HepG2 (cell line): ENCODE data around the gene CDR2L. TPM values are rescaled to one million over a fixed set of nuclear protein-coding genes. Genes with fewer than 3 reads are reported as not detected.

Experiments
- FOXA3 ChIP-seq: IDR thresholded peaks from 2 replicates; pipeline ENCODE4 v1.6.1; 2016; ENCODE audit warnings: missing genetic modification reagents, missing compliant biosample characterization
- GATAD2A ChIP-seq: IDR thresholded peaks from 2 replicates; pipeline ENCODE4 v1.6.1; 2016
- HCFC1 ChIP-seq: fragments of 150-350 bp; IDR thresholded peaks from 2 replicates; pipeline ENCODE4 v1.6.1; 2014; ENCODE audit warnings: low read depth, low read length
- KLF6 ChIP-seq: IDR thresholded peaks from 2 replicates; pipeline ENCODE4 v1.8.0; 2016; ENCODE audit warnings: missing biosample characterization, missing genetic modification reagents
- RELA ChIP-seq: sonication (generic); formaldehyde crosslinking; IDR thresholded peaks from 2 replicates; pipeline ENCODE4 v1.4.0; 2020; ENCODE audit warnings: missing genetic modification reagents
- SKI ChIP-seq: fragments of 450-650 bp; IDR thresholded peaks from one replicate; pipeline ENCODE4 v1.6.1; 2018; ENCODE audit warnings: mild to moderate bottlenecking; ENCODE audit not compliant: partially characterized antibody
- SMAD1 ChIP-seq: sonication (generic); formaldehyde crosslinking; IDR thresholded peaks from 2 replicates; pipeline ENCODE4 v1.4.0; 2020; ENCODE audit warnings: missing genetic modification reagents, low read depth, mild to moderate bottlenecking, borderline replicate concordance
- SNAPC5 ChIP-seq: sonication (generic); formaldehyde crosslinking; IDR thresholded peaks from 2 replicates; pipeline ENCODE4 v1.8.1; 2023; ENCODE audit warnings: mild to moderate bottlenecking, missing genetic modification reagents, borderline replicate concordance
- ZBTB43 ChIP-seq: sonication (generic); formaldehyde crosslinking; conservative IDR thresholded peaks from 2 replicates; pipeline ENCODE4 v1.4.0; 2020; ENCODE audit warnings: missing genetic modification reagents
- ZMYM4 ChIP-seq: sonication (generic); formaldehyde crosslinking; IDR thresholded peaks from 2 replicates; pipeline ENCODE4 v1.8.1; 2023; ENCODE audit warnings: mild to moderate bottlenecking, missing genetic modification reagents
- ZNF124 ChIP-seq: sonication (generic); formaldehyde crosslinking; IDR thresholded peaks from 2 replicates; pipeline ENCODE4 v1.4.0; 2020; ENCODE audit warnings: missing genetic modification reagents
- ZNF264 ChIP-seq: sonication (generic); formaldehyde crosslinking; IDR thresholded peaks from 2 replicates; pipeline ENCODE4 v1.4.0; 2020; ENCODE audit warnings: missing genetic modification reagents
- ZNF549 ChIP-seq: sonication (generic); formaldehyde crosslinking; IDR thresholded peaks from 2 replicates; pipeline ENCODE4 v1.5.0; 2020; ENCODE audit warnings: missing genetic modification reagents
- ZNF598 ChIP-seq: sonication (generic); formaldehyde crosslinking; IDR thresholded peaks from 2 replicates; pipeline ENCODE4 v1.5.1; 2020; ENCODE audit warnings: mild to moderate bottlenecking, missing genetic modification reagents, borderline replicate concordance
- ZNF674 ChIP-seq: sonication (generic); formaldehyde crosslinking; IDR thresholded peaks from 2 replicates; pipeline ENCODE4 v1.5.0; 2020; ENCODE audit warnings: low read depth, mild to moderate bottlenecking, missing genetic modification reagents
- ZNF773 ChIP-seq: sonication (generic); formaldehyde crosslinking; IDR thresholded peaks from 2 replicates; pipeline ENCODE4 v1.4.0; 2020; ENCODE audit warnings: missing genetic modification reagents, borderline replicate concordance
- polyA plus RNA-seq, 8 experiments: library from polyadenylated mRNA; depleted of rRNA in 3 of 8; stranded (reverse) in 7 of 8; unstranded in 1 of 8; fragments of >200 nt; fragmentation: Illumina TruSeq in 4 of 8; extraction: Trizol in 4 of 8; gene quantifications; 2 replicates each; pipeline versions ENCODE4 v1.2.1 to v1.2.3, GENCODE V29; 2011 to 2016; ENCODE audit warnings: low read depth in 4 of 8, missing spikeins in 1 of 8, mixed read lengths in 1 of 8; ENCODE audit not compliant: insufficient read depth in 1 of 8
- total RNA-seq, 5 experiments: library from RNA; depleted of rRNA; stranded (reverse); fragments of >200 nt; fragmentation: Illumina TruSeq; extraction: Trizol; gene quantifications; 2 replicates each; pipeline ENCODE4 v1.2.3, GENCODE V29; 2016; ENCODE audit warnings: low read depth in 1 of 5
- TF ChIP-seq, protein P1 (sequence below): sonication (generic); formaldehyde crosslinking; IDR thresholded peaks from 2 replicates; pipeline ENCODE4 v1.8.1; 2023; ENCODE audit warnings: mild to moderate bottlenecking, missing genetic modification reagents
- TF ChIP-seq, protein P2 (sequence below): sonication (generic); formaldehyde crosslinking; IDR thresholded peaks from 2 replicates; pipeline ENCODE4 v1.4.0; 2020; ENCODE audit warnings: missing genetic modification reagents
- TF ChIP-seq, protein P3 (sequence below): IDR thresholded peaks from 2 replicates; pipeline ENCODE4 v1.6.1; 2016; ENCODE audit warnings: low read depth
- TF ChIP-seq, protein P4 (sequence below): sonication (generic); formaldehyde crosslinking; IDR thresholded peaks from 2 replicates; pipeline ENCODE4 v1.4.0; 2020; ENCODE audit warnings: missing genetic modification reagents, low read depth, mild to moderate bottlenecking, borderline replicate concordance
- TF ChIP-seq, protein P5 (sequence below): sonication (generic); formaldehyde crosslinking; IDR thresholded peaks from 2 replicates; pipeline ENCODE4; 2020; ENCODE audit warnings: missing genetic modification reagents, mild to moderate bottlenecking, borderline replicate concordance

The CDR2L gene
- total and polyA plus RNA-seq, 2 of the 13 experiments (the other 11 are each of a cell fraction or from before 2014, with no cell fraction given) = 1.9 to 2.1 TPM

GRCh38 chr17:74987418-74987908, at the start of gene CDR2L (continued):
- TF ChIP-seq, protein P1, sequence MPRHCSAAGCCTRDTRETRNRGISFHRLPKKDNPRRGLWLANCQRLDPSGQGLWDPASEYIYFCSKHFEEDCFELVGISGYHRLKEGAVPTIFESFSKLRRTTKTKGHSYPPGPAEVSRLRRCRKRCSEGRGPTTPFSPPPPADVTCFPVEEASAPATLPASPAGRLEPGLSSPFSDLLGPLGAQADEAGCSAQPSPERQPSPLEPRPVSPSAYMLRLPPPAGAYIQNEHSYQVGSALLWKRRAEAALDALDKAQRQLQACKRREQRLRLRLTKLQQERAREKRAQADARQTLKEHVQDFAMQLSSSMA (CRISPR knock-in tag) = no peak
- no peak for TF ChIP-seq ZNF598
- TF ChIP-seq, protein P2, sequence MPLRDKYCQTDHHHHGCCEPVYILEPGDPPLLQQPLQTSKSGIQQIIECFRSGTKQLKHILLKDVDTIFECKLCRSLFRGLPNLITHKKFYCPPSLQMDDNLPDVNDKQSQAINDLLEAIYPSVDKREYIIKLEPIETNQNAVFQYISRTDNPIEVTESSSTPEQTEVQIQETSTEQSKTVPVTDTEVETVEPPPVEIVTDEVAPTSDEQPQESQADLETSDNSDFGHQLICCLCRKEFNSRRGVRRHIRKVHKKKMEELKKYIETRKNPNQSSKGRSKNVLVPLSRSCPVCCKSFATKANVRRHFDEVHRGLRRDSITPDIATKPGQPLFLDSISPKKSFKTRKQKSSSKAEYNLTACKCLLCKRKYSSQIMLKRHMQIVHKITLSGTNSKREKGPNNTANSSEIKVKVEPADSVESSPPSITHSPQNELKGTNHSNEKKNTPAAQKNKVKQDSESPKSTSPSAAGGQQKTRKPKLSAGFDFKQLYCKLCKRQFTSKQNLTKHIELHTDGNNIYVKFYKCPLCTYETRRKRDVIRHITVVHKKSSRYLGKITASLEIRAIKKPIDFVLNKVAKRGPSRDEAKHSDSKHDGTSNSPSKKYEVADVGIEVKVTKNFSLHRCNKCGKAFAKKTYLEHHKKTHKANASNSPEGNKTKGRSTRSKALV (CRISPR knock-in tag) = no peak
- TF ChIP-seq RELA (CRISPR knock-in tag) = no peak
- peak; percentile 17; the same call in 1 of the 2 replicates for TF ChIP-seq ZMYM4 (CRISPR knock-in tag)
- TF ChIP-seq ZNF264 (CRISPR knock-in tag) = no peak
- TF ChIP-seq ZNF773 (CRISPR knock-in tag) = no peak
- TF ChIP-seq SKI = peak; percentile 15
- no peak for TF ChIP-seq ZNF674 (CRISPR knock-in tag)
- no peak for TF ChIP-seq FOXA3 (CRISPR knock-in tag)
- TF ChIP-seq HCFC1 = no peak
- peak; percentile 66 for TF ChIP-seq KLF6
- TF ChIP-seq SNAPC5 (CRISPR knock-in tag) = no peak
- TF ChIP-seq, protein P3, sequence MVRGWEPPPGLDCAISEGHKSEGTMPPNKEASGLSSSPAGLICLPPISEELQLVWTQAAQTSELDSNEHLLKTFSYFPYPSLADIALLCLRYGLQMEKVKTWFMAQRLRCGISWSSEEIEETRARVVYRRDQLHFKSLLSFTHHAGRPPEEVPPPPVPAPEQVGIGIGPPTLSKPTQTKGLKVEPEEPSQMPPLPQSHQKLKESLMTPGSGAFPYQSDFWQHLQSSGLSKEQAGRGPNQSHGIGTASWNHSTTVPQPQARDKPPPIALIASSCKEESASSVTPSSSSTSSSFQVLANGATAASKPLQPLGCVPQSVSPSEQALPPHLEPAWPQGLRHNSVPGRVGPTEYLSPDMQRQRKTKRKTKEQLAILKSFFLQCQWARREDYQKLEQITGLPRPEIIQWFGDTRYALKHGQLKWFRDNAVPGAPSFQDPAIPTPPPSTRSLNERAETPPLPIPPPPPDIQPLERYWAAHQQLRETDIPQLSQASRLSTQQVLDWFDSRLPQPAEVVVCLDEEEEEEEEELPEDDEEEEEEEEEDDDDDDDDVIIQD (CRISPR knock-in tag) = no peak
- TF ChIP-seq, protein P4, sequence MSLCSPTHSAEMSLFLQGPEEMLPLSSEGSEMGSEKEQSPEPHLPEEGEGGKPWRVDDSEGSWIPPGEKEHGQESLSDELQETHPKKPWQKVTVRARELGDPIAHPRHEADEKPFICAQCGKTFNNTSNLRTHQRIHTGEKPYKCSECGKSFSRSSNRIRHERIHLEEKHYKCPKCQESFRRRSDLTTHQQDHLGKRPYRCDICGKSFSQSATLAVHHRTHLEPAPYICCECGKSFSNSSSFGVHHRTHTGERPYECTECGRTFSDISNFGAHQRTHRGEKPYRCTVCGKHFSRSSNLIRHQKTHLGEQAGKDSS = no peak; the same call in 1 of the 2 replicates
- TF ChIP-seq ZNF124 (CRISPR knock-in tag) = no peak
- TF ChIP-seq, protein P5, sequence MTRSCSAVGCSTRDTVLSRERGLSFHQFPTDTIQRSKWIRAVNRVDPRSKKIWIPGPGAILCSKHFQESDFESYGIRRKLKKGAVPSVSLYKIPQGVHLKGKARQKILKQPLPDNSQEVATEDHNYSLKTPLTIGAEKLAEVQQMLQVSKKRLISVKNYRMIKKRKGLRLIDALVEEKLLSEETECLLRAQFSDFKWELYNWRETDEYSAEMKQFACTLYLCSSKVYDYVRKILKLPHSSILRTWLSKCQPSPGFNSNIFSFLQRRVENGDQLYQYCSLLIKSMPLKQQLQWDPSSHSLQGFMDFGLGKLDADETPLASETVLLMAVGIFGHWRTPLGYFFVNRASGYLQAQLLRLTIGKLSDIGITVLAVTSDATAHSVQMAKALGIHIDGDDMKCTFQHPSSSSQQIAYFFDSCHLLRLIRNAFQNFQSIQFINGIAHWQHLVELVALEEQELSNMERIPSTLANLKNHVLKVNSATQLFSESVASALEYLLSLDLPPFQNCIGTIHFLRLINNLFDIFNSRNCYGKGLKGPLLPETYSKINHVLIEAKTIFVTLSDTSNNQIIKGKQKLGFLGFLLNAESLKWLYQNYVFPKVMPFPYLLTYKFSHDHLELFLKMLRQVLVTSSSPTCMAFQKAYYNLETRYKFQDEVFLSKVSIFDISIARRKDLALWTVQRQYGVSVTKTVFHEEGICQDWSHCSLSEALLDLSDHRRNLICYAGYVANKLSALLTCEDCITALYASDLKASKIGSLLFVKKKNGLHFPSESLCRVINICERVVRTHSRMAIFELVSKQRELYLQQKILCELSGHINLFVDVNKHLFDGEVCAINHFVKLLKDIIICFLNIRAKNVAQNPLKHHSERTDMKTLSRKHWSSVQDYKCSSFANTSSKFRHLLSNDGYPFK (CRISPR knock-in tag) = no peak
- TF ChIP-seq GATAD2A = no peak
- no peak for TF ChIP-seq SMAD1 (CRISPR knock-in tag)
- no peak for TF ChIP-seq ZNF549 (CRISPR knock-in tag)
- TF ChIP-seq ZBTB43 (CRISPR knock-in tag) = no peak
